ENCODE data around the gene OR52N4.
"Not testable (repeated sequence)": the region's sequence is repeated elsewhere in the genome, so short reads cannot be mapped to it uniquely, and the experiment has no call there.

OR52N4 gene

DNA sequence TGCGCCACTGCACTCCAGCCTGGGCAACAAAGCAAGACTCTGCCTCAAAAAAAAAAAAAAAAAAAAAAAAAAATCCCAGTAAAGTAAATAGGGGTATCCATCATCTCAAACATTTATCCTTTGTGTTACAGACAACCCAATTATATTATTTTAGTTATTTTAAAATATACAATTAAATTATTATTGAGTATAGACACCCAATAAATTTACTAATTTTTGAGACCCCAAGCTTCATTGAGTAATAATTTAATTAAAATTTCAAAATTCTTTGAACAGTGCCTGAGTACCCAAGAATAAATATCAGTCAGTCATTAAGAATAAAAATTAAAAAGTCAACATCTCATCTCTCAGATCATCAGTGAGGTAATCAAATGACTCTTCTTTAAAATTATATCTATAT, at the start of gene OR52N4:
TSS of gene OR52N4 (plus strand) at position 301 of the 400 bp plus-strand sequence. CDS start 498 bp downstream, outside the sequence.
- no peak for DNase-seq

DNA sequence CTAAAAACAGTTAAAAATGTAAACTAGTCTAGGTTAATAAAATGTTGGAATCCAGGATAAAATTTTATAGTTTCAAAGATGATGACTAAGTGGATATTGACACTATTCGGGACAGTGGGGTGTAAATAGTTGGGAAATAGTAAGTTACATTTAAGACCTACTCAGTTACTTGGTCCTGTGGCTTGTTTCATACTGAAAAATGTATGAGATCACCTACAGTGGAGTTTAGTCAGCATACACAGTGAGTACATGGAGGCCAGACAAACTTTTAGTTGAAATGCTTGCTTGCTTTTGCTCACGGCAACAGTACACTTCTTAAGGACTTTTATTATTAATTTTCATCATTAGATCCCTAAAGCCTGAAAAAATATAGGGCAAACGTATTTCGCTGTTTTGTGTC, 48.4 kb upstream of the OR52N4 start:
- DNase-seq = no peak

DNA sequence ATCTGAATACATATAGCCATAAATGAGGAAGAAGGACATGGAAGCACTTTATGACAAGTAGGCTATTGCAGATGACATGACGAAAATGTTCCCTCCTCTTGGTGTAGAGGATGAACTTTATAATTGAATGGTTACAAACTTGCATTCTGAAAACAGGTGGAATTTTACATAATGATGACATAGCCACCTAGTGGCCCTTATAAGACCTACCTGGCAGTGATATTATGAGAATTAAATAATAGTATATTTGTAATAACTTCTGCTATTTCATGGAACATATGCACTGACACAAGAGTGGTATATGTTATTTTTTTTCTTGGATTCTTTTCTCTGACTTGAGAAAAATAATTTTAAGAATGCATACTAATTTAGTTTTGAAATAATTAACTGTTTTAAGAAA, 41.5 kb upstream of the OR52N4 start:
- DNase-seq = no peak

DNA sequence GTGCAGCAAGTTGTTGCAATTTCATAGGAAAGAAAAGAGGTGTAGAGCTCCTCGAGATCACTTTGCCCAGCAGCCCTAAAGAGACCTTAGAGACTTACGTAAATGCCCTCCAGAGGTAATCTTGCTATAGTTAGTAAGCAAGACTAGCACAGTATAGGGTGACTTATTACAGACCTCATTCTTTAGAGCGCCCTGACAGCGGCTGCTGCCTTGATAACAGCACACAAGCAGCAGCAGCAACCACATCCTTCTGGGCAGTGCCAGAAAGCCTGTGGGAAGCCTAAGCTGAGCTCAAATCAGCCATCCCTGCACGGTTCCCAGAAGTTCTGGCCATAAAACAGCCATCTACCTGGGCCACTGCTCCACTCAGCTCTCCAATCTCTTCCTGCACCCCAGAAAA, 40.3 kb upstream of the OR52N4 start:
- no peak for DNase-seq

DNA sequence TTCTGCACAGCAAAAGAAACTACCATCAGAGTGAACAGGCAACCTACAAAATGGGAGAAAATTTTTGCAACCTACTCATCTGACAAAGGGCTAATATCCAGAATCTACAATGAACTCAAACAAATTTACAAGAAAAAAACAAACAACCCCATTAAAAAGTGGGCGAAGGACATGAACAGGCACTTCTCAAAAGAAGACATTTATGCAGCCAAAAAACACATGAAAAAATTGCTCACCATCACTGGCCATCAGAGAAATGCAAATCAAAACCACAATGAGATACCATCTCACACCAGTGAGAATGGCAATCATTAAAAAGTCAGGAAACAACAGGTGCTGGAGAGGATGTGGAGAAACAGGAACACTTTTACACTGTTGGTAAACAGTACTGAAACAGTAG, 37.5 kb upstream of the OR52N4 start:
- not testable (repeated sequence) for DNase-seq

DNA sequence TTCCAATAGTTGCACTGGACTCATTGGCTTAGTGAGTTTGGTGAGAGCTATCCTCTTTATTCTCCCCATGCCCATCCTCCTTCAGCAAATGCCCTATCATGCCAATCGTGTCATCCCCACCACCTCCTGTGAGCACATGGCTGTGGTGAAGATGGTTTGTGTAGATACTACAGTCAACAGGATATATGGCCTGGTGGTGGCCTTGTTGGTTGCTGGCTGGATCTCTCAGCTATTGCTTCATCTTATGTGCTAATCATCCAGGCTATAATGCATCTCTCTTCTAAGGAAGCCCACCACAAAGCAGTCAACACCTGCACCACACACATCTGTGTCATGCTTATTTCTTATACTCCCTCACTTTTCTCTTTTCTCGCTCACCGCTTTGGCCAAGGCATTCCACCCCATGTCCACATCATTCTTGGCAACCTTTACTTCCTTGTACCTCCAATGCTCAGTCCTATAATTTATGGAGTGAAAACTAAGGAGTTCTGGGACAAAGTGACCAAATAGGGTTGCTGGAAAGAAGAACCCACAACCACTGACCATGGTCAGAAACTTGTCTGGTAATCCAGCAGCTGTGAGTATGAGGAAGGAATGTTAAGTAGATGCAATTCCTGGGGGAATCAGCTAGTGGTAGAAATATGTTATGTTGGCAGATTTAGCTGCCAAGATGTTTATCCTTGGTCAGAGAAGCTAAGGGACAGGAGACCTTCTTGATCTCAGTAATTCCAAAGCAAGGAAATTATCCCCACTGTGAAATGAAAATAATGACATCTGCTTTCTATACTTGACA, 34.1 kb upstream of the OR52N4 start:
- DNase-seq = no peak

DNA sequence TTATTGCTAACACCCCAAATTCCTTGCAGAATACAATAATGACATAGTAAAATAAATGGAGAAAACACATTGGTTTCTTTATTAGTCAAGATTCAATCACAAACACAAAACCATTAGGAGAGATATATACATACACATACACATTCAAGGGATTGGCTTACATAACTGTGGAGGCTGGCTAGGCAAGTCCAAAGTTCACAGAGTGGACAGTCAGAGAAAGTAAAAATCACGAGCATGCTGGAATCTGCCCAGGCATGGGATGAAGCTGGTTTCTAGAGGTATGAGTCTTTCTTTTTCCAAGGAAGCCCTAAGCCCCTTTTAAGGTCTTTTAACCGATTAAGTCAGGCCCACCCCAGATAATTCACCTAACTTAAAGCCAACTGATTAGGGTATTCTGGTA, 31.4 kb upstream of the OR52N4 start:
- DNase-seq = no peak

DNA sequence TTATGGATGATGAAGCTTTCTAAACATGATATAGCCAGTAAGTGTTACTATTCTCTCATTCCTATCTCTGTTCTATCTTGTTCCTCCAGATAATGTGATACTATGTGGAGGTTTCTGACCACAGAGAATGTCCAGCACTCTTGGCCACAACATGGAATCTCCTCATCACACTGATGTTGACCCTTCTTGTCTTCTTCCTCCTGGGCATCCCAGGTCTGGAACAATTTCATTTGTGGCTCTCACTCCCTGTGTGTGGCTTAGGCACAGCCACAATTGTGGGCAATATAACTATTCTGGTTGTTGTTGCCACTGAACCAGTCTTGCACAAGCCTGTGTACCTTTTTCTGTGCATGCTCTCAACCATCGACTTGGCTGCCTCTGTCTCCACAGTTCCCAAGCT, 27.7 kb upstream of the OR52N4 start:
- DNase-seq = no peak

DNA sequence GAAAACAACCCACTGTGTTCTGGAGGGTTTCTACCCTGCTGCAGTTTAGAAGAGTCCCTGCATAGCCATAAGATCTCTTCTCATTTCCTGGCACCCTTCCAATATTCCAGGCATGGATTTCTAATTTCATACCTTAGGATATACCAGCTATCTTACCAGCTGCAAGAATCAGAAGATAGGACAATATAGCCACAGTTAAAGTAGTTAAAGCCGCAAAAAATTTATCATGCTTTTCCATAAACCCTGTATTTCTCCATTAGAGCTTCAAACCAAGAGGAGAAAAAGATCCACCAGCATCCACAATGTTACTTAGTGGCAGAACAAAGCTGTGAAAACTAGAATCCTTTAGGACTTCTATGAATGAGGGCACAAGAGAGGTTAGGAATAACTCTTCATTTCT, 26.4 kb upstream of the OR52N4 start:
- DNase-seq = no peak

DNA sequence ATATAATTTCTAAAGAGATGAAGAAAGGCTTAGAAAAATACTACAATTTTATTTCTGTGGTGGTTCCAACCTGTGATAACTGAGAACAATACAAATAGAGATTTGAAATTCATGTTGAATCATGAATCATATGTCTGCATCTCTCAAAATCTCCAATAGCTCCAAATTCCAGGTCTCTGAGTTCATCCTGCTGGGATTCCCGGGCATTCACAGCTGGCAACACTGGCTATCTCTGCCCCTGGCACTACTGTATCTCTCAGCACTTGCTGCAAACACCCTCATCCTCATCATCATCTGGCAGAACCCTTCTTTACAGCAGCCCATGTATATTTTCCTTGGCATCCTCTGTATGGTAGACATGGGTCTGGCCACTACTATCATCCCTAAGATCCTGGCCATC, 17.6 kb upstream of the OR52N4 start, which contains the start of gene OR56B1:
TSS of gene OR56B1 (plus strand) at position 53 of the 400 bp plus-strand sequence. CDS start at position 122, 69 bp downstream.
- DNase-seq = no peak

DNA sequence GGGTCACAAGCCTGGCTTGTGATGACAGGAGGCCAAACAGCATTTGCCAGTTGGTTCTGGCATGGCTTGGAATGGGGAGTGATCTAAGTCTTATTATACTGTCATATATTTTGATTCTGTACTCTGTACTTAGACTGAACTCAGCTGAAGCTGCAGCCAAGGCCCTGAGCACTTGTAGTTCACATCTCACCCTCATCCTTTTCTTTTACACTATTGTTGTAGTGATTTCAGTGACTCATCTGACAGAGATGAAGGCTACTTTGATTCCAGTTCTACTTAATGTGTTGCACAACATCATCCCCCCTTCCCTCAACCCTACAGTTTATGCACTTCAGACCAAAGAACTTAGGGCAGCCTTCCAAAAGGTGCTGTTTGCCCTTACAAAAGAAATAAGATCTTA, 17.0 kb upstream of the OR52N4 start:
- no peak for DNase-seq

DNA sequence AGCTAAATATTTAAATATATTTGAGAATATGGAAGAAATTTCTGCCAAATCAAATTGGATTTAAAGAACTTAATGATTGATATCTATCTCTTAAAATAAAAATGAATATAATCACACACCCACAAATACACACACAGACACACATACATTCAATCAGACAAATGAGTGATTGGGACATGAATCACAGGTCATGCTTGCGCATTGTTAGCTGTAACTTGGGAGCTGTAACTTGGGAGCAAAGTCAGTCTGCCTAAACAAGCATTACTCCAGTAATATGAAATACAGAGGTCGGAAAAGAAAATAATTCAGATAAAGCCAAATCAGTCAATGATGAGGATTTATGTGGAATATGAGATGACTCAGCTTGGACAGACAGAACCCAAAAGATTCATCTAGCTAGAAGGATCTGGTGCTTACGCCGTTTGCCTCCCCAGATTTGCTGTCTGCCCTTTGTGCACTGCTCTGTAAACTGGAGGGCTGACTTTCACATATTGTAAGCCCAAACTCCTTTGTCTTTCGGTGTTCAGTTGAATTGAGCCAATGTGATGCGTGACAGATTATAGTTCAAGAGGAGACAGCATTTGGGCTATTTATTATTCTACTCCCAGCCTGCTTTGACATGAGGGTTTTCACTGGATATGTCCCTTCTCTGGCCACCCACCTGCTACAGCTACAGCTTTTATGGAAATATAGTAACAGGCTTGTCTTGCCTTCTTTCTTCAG, 16.2 kb upstream of the OR52N4 start:
- no peak for DNase-seq

DNA sequence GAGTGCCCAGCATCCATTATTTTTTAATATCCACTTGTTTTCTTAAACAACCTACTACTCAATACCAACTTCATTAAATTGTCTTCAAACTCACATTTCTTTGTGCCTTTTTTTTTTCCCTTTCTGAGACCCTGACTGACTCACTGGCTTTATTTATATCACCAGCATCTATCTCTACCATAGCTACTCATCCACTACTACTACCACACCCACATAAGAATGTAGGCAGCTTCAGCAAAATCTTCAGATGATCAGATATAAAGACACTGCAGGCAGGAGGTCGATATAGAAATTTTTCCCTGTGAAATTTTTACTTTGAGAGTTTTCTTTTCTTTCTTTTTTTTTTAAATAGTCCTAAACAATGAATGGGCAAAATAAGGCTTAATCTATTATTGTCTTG, 15.6 kb upstream of the OR52N4 start:
- no peak for DNase-seq

DNA sequence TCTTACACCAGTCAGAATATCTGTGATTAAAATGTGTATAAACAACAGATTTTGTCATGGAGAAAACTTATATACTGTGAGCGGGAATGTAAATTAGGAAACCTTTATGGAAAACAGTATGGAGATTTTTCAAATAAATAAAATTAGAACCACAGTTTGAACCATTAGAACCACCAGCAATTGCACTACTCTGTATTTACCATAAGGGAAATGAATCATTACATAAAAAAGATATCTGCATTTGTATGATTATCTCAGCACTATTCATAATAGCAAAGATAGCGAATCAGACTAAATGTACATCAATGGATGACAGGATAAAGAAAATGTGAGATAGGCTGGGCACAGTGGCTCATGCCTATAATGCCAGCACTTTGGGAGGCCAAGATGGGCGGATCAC, 7.4 kb upstream of the OR52N4 start:
- no peak for DNase-seq

DNA sequence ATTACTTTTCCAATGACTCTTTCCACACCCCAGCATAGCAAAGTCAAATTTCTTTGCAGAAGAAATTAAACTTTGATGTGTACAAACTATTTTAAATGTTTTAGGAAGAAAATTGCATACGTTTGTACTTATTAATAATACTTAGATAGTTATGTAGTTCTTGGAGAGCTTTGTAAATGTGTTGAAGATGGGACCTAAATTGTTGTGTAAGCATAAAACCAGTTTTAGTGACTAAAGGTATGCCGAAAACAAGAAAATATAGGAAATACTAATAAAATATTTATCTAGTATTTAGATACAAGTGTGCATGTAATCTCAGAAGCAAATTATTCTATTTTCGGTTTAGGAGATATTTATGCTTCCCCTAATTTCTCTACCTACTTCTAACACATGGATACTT, 4.2 kb upstream of the OR52N4 start:
- DNase-seq = no peak

DNA sequence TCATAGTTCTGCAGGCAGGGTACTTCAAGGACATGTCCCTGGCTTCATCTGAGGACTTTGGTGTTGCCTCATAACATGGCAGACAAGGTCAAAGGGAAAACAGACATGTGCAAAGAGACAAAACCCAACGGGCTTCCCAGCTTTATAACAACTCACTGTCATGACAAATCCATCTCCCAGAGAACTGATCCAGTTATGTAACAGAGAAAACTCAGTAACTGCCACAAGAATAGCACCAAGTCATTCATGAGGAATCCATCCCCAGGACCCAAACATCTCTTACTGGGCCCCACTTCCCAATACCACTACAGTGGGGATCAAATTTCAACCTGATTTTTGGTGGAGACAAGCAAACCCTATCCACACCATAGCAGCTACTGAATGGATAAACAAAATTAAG, 13.0 kb downstream of the OR52N4 start:
- no peak for DNase-seq

DNA sequence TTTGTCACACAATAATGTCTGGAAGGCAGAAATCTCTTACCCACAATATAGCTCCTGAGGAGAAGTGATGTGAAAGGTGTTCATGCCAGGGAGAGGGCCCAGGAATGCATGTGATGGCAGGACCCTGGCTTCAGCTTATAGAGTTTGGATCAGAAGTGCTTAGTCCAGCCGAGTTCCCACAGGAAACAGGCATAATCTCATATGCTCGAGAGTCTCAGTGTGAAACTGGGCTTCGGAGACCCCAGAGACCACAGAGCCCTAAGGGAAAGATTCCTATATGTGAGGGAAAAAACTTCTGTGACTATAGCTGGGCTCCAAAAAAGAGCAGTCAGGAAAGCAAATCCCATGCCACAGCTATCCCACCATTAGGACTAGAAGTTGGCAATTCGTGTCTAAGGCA, 29.2 kb downstream of the OR52N4 start, which contains the start of gene OR52N5:
TSS of gene OR52N5 (minus strand) at position 101 of the 400 bp plus-strand sequence. CDS start 4,721 bp downstream, outside the sequence.
- DNase-seq = no peak

DNA sequence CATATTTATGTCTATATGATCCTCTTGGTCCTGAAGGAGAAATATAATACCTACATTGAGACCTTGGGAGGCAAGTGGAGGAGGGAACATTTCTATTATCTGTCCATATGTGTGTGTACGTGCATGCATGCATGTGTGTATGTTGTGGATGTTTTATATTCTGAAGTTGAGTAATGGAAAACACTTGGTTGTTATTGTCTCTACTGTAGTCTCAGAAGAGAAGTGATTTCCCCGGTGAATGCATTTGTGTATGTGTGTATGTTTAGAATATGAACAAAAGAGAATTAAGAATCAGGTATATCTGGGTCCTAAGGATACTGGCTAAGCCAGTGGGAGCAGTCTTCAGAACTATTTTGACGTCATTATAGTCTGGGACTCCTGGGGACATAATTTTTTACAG, 37.1 kb downstream of the OR52N4 start, which contains the start of gene OR52N1:
TSS of gene OR52N1 (minus strand) at position 101 of the 400 bp plus-strand sequence. CDS start 2,449 bp downstream, outside the sequence.
- DNase-seq = no peak

DNA sequence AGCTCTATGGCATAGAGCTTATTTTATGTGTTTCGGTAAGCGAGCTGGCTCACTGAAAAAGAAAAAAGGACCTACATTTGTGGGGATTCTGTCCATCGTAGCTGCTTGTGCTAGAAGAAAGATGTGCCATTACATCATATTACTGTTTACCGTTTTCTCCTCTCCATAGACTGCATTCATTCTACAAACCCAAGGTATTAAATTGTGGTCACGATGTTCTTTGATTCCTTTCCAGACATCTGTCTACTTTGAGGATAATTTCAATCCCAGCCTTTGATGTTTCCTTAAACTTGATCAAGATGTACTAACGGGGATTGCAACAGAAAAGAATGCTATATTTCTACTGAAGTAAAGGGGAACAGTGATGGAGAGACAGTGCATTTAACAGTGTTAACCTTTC, 42.5 kb downstream of the OR52N4 start:
- DNase-seq = no peak

DNA sequence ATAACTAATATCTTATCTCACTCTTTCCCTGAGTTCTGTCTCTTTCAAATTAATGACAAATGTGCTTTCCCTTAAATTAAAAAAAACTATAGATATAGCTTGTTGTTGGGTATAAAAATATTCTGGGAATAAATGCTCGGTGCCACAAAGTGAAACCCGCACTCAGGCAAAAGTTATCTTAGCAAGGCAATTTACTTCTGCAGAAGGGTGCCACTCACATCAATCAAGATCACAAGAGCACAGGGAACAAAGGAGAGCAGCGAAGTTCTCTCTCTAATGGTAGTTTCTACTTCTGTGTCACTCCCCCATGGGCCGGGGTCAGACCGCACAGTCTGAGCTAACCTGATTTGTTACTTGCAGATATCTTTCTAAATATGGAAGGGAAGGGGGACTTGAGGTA, 49.9 kb downstream of the OR52N4 start:
- no peak for DNase-seq

Data from NCI-H524 (cell line).